Liver (tissue), 9 donors: Measurements from ENCODE around the gene NADSYN1. TPM values are rescaled to one million over a fixed set of nuclear protein-coding genes. Genes with fewer than 3 reads are reported as not detected.

Experiments used
- DNase-seq: peaks from one replicate; pipeline ENCODE4 v3.0.0-alpha.2; 2017; ENCODE audit warnings: low spot score
- H3K27ac ChIP-seq, 2 donors: one replicate each; pipeline ENCODE4 v1.7.0; 2013; ENCODE audit warnings: inconsistent platforms in 2 of 2, low read length in 2 of 2, control low read depth in 1 of 2, low read depth in 1 of 2, mild to moderate bottlenecking in 1 of 2
- H3K27me3 ChIP-seq, 4 donors: one replicate each; pipeline versions ENCODE4 v1.6.1 to v1.7.0; 2013; ENCODE audit warnings: low read length in 3 of 4, inconsistent platforms in 1 of 4, mild to moderate bottlenecking in 1 of 4, moderate library complexity in 1 of 4; ENCODE audit not compliant: control insufficient read depth in 4 of 4, insufficient read depth in 4 of 4
- H3K36me3 ChIP-seq, 4 donors: one replicate each; pipeline versions ENCODE4 v1.6.1 to v1.7.0; 2013; ENCODE audit warnings: low read length in 3 of 4, mild to moderate bottlenecking in 3 of 4, low read depth in 1 of 4, moderate library complexity in 1 of 4; ENCODE audit not compliant: control insufficient read depth in 4 of 4, insufficient read depth in 3 of 4
- H3K4me1 ChIP-seq, 4 donors: one replicate each; pipeline versions ENCODE4 v1.6.1 to v1.7.0; 2013; ENCODE audit warnings: low read length in 3 of 4, mild to moderate bottlenecking in 3 of 4, moderate library complexity in 1 of 4; ENCODE audit not compliant: control insufficient read depth in 4 of 4, insufficient read depth in 4 of 4
- H3K4me3 ChIP-seq, 3 donors: one replicate each; pipeline versions ENCODE4 v1.6.1 to v1.7.0; 2013; ENCODE audit warnings: low read length in 3 of 3, control low read depth in 1 of 3, low read depth in 1 of 3, mild to moderate bottlenecking in 1 of 3
- H3K9ac ChIP-seq, 2 donors: one replicate each; pipeline ENCODE4 v1.7.0; 2013; ENCODE audit warnings: low read length in 2 of 2, mild to moderate bottlenecking in 2 of 2, moderate library complexity in 2 of 2, control low read depth in 1 of 2, low read depth in 1 of 2
- H3K9me3 ChIP-seq, 4 donors: one replicate each; pipeline versions ENCODE4 v1.6.1 to v1.7.0; 2013; ENCODE audit warnings: low read length in 3 of 4; ENCODE audit not compliant: control insufficient read depth in 4 of 4
- FOXA1 ChIP-seq: IDR thresholded peaks from 2 replicates; pipeline ENCODE4 v1.6.1; 2016; ENCODE audit warnings: antibody characterized with exemption
- FOXA2 ChIP-seq: IDR thresholded peaks from 2 replicates; pipeline ENCODE4 v1.6.1; 2016; ENCODE audit warnings: antibody characterized with exemption
- GABPA ChIP-seq, 2 donors: IDR thresholded peaks in 1 of 2; conservative IDR thresholded peaks in 1 of 2; 2 replicates each; pipeline ENCODE4 v1.6.1; 2016; ENCODE audit warnings: antibody characterized with exemption in 2 of 2, mild to moderate bottlenecking in 1 of 2, moderate library complexity in 1 of 2
- HNF4G ChIP-seq: IDR thresholded peaks from 2 replicates; pipeline ENCODE4 v1.6.1; 2016; ENCODE audit warnings: antibody characterized with exemption
- JUND ChIP-seq, 2 donors: IDR thresholded peaks; 2 replicates each; pipeline ENCODE4 v1.6.1; 2016; ENCODE audit warnings: antibody characterized with exemption in 2 of 2
- NR2F2 ChIP-seq: IDR thresholded peaks from 2 replicates; pipeline ENCODE4 v1.6.1; 2016; ENCODE audit warnings: antibody characterized with exemption
- RAD21 ChIP-seq, 2 donors: IDR thresholded peaks; 2 replicates each; pipeline ENCODE4 v1.6.1; 2016; ENCODE audit warnings: antibody characterized with exemption in 2 of 2, mild to moderate bottlenecking in 2 of 2
- RXRA ChIP-seq, 2 donors: IDR thresholded peaks; 2 replicates each; pipeline ENCODE4 v1.6.1; 2017 to 2018; ENCODE audit warnings: antibody characterized with exemption in 2 of 2, mild to moderate bottlenecking in 1 of 2
- WGBS: extraction: QIAGEN DNeasy Blood & Tissue Kit; methylation state at CpG from one replicate; pipeline ENCODE4 v1.1.7; 2013; 5-methylcytosine and 5-hydroxymethylcytosine counted together
- polyA plus RNA-seq, 2 donors: library from polyadenylated mRNA; stranded (reverse) in 1 of 2; unstranded in 1 of 2; fragments of 200-250 nt in 1 of 2; fragments of >200 nt in 1 of 2; fragmentation: Nextera tagmentation in 1 of 2; extraction: Ambion mirVana in 1 of 2; gene quantifications; one replicate each; pipeline versions ENCODE4 v1.2.1 to v1.2.3, GENCODE V29; 2013 to 2015
- total RNA-seq, 2 donors: library from RNA; depleted of rRNA; stranded (reverse); fragments of >200 nt; gene quantifications; one replicate each; pipeline ENCODE4 v1.2.3, GENCODE V29; 2014
- TF ChIP-seq, protein P1 (sequence below): IDR thresholded peaks from 2 replicates; pipeline ENCODE4 v1.6.1; 2016; ENCODE audit warnings: antibody characterized with exemption
- TF ChIP-seq, protein P2 (sequence below): IDR thresholded peaks from 2 replicates; pipeline ENCODE4 v1.6.1; 2016; ENCODE audit warnings: antibody characterized with exemption
- TF ChIP-seq, protein P3 (sequence below): IDR thresholded peaks from 2 replicates; pipeline ENCODE4 v1.6.1; 2016; ENCODE audit warnings: antibody characterized with exemption
- TF ChIP-seq, protein P4 (sequence below): fragments of 150-350 bp; IDR thresholded peaks from 2 replicates; pipeline ENCODE4 v1.5.1; 2017; ENCODE audit warnings: improper control_type of control experiment, low read depth, low read length; ENCODE audit not compliant: missing input control
- TF ChIP-seq, protein P5 (sequence below): IDR thresholded peaks from 2 replicates; pipeline ENCODE4 v1.6.1; 2016; ENCODE audit warnings: antibody characterized with exemption, mild to moderate bottlenecking
- donor health status: healthy.
- donor health status: healthy.
- donor health status: healthy.
- donor health status: healthy.
- donor health status: healthy.

The NADSYN1 gene
- total and polyA plus RNA-seq, 4 donors, result 16.6 to 33.6 (median 22.2) TPM

DNA sequence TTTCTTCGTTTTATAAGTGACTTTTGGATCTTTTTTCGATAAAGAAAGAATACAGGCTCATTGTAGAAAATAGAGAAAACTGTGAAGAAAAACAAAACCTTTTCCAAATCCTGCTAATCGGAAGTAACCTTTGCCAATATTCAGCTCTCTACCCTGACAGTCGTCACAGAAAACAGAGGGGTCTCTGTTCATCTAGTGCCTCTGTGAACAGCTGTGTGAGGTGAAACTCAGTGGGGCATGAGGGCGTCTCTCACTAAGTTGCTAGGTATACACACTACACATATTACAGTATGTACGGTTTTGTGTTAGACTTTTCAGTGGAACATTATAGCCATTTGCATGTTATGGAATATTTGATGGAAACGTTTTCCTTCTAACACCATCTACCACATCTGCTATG lies 44.2 kb upstream of the NADSYN1 start:
- Histone ChIP-seq H3K27ac (no peak overlapping the region), H3K4me1 (no peaks in the 10 kb centered on the region), H3K36me3 (no peaks in the 10 kb centered on the region), H3K9ac (no peak overlapping the region), H3K27me3 (no peaks in the 10 kb centered on the region), H3K9me3 (no peaks in the 10 kb centered on the region), H3K4me3 (no peak overlapping the region)
- no peak for DNase-seq
- WGBS, result 80% methylated on average over 7 of the region's 7 CpGs
- TF ChIP-seq, protein P1, sequence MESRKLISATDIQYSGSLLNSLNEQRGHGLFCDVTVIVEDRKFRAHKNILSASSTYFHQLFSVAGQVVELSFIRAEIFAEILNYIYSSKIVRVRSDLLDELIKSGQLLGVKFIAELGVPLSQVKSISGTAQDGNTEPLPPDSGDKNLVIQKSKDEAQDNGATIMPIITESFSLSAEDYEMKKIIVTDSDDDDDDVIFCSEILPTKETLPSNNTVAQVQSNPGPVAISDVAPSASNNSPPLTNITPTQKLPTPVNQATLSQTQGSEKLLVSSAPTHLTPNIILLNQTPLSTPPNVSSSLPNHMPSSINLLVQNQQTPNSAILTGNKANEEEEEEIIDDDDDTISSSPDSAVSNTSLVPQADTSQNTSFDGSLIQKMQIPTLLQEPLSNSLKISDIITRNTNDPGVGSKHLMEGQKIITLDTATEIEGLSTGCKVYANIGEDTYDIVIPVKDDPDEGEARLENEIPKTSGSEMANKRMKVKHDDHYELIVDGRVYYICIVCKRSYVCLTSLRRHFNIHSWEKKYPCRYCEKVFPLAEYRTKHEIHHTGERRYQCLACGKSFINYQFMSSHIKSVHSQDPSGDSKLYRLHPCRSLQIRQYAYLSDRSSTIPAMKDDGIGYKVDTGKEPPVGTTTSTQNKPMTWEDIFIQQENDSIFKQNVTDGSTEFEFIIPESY, result no peak
- TF ChIP-seq, protein P2, sequence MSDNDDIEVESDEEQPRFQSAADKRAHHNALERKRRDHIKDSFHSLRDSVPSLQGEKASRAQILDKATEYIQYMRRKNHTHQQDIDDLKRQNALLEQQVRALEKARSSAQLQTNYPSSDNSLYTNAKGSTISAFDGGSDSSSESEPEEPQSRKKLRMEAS, result no peak
- TF ChIP-seq GABPA (IDR thresholded peaks at IDR 0.05 in 1 of 2, conservative IDR thresholded peaks at IDR 0.05 in 1 of 2), result no peak
- TF ChIP-seq RAD21 (IDR thresholded peaks at IDR 0.05), result no peak

DNA sequence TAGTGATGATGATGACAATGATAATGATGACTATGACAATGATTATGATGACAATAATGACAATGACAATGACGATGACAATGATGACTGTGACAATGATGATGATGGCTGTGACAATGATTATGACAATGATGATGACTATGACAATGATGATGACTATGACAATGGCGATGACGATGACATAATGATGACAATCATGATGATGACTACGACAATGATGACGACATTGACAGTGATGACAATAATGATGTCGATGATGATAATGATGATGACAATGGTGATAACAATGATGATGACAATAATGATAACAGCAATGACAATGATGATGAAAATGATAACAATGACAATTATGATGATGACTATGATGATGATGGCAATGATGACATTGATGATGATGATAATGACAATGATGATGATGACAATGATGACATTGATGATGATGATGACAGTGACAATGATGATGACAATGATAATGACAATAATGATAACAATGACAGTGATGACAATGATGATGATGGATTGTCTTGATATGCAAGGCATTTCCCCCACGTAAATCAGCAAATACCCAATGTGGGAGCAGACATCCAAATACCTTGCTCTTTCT lies 42.5 kb upstream of the NADSYN1 start:
- Histone ChIP-seq H3K4me3 (no peak overlapping the region), H3K27me3 (no peaks in the 10 kb centered on the region), H3K9ac (no peak overlapping the region), H3K36me3 (no peaks in the 10 kb centered on the region), H3K4me1 (no peaks in the 10 kb centered on the region), H3K9me3 (no peaks in the 10 kb centered on the region), H3K27ac (no peak overlapping the region)
- no peak for DNase-seq
- 80% methylated on average over 7 of the region's 7 CpGs for WGBS
- TF ChIP-seq, protein P3, sequence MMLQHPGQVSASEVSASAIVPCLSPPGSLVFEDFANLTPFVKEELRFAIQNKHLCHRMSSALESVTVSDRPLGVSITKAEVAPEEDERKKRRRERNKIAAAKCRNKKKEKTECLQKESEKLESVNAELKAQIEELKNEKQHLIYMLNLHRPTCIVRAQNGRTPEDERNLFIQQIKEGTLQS, result no peak
- no peak for TF ChIP-seq HNF4G
- TF ChIP-seq RXRA (IDR thresholded peaks at IDR 0.05), result no peak
- TF ChIP-seq, protein P4, sequence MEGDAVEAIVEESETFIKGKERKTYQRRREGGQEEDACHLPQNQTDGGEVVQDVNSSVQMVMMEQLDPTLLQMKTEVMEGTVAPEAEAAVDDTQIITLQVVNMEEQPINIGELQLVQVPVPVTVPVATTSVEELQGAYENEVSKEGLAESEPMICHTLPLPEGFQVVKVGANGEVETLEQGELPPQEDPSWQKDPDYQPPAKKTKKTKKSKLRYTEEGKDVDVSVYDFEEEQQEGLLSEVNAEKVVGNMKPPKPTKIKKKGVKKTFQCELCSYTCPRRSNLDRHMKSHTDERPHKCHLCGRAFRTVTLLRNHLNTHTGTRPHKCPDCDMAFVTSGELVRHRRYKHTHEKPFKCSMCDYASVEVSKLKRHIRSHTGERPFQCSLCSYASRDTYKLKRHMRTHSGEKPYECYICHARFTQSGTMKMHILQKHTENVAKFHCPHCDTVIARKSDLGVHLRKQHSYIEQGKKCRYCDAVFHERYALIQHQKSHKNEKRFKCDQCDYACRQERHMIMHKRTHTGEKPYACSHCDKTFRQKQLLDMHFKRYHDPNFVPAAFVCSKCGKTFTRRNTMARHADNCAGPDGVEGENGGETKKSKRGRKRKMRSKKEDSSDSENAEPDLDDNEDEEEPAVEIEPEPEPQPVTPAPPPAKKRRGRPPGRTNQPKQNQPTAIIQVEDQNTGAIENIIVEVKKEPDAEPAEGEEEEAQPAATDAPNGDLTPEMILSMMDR, result no peak
- no peak for TF ChIP-seq FOXA2
- no peak for TF ChIP-seq NR2F2
- TF ChIP-seq, protein P5, sequence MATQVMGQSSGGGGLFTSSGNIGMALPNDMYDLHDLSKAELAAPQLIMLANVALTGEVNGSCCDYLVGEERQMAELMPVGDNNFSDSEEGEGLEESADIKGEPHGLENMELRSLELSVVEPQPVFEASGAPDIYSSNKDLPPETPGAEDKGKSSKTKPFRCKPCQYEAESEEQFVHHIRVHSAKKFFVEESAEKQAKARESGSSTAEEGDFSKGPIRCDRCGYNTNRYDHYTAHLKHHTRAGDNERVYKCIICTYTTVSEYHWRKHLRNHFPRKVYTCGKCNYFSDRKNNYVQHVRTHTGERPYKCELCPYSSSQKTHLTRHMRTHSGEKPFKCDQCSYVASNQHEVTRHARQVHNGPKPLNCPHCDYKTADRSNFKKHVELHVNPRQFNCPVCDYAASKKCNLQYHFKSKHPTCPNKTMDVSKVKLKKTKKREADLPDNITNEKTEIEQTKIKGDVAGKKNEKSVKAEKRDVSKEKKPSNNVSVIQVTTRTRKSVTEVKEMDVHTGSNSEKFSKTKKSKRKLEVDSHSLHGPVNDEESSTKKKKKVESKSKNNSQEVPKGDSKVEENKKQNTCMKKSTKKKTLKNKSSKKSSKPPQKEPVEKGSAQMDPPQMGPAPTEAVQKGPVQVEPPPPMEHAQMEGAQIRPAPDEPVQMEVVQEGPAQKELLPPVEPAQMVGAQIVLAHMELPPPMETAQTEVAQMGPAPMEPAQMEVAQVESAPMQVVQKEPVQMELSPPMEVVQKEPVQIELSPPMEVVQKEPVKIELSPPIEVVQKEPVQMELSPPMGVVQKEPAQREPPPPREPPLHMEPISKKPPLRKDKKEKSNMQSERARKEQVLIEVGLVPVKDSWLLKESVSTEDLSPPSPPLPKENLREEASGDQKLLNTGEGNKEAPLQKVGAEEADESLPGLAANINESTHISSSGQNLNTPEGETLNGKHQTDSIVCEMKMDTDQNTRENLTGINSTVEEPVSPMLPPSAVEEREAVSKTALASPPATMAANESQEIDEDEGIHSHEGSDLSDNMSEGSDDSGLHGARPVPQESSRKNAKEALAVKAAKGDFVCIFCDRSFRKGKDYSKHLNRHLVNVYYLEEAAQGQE, result no peak
- TF ChIP-seq JUND (IDR thresholded peaks at IDR 0.05), result no peak
- no peak for TF ChIP-seq FOXA1
